Measurements from ENCODE around the gene ATXN7L1. TPM values are rescaled to one million over a fixed set of nuclear protein-coding genes. Genes with fewer than 3 reads are reported as not detected.
"Not testable (repeated sequence)": the region's sequence is repeated elsewhere in the genome, so short reads cannot be mapped to it uniquely, and the experiment has no call there.

ATXN7L1 gene
- total RNA-seq, 1 donor from 2014 or later = 8.5 TPM

GRCh38 chr7:105697169-105697568, 179.2 kb downstream of the ATXN7L1 start:
- H3K4me1 Mint-ChIP-seq (ENCODE audit: low read depth) = peaks cover 16% of the 10 kb centered on the region
- H3K4me3 Mint-ChIP-seq; intact Hi-C loops (cut with micrococcal nuclease); H3K36me3 Mint-ChIP-seq (ENCODE audit: low read depth); H3K27ac Mint-ChIP-seq; H3K9me3 Mint-ChIP-seq; H3K27me3 Mint-ChIP-seq (ENCODE audit: insufficient read depth); DNase-seq (ENCODE audit: low spot score): not testable (repeated sequence)

- Mint-ChIP-seq H3K36me3 (ENCODE audit: low read depth) (peaks cover 2% of the 10 kb centered on the region), H3K9me3 (no peaks in the 10 kb centered on the region), H3K27me3 (ENCODE audit: insufficient read depth) (peaks cover 4% of the 10 kb centered on the region), H3K27ac (no peak overlapping the region), H3K4me1 (ENCODE audit: low read depth) (peaks cover 35% of the 10 kb centered on the region), H3K4me3 (no peak overlapping the region)
- intact Hi-C loops (cut with micrococcal nuclease) = no loop called here
- DNase-seq (ENCODE audit: low spot score) = no peak
These were observed 182.8 kb downstream of the ATXN7L1 start for GRCh38 chr7:105693576-105693975.

GRCh38 chr7:105691680-105692564, 184.5 kb downstream of the ATXN7L1 start:
- peaks cover 2% of the 10 kb centered on the region for H3K36me3 Mint-ChIP-seq (ENCODE audit: low read depth)
- peak overlapping the region; percentile 89 for H3K27ac Mint-ChIP-seq
- H3K4me3 Mint-ChIP-seq = peak overlapping the region; percentile 89
- H3K27me3 Mint-ChIP-seq (ENCODE audit: insufficient read depth) = no peaks in the 10 kb centered on the region
- H3K9me3 Mint-ChIP-seq = no peaks in the 10 kb centered on the region
- no peak for DNase-seq (ENCODE audit: low spot score)
- peaks cover 35% of the 10 kb centered on the region for H3K4me1 Mint-ChIP-seq (ENCODE audit: low read depth)
- intact Hi-C loops (cut with micrococcal nuclease) = loop anchor here (1.0 to 2.0 kb wide), 7 partner anchors 14 to 654 kb away; partner anchors contain the start of gene ATXN7L1

- peaks cover 2% of the 10 kb centered on the region for H3K36me3 Mint-ChIP-seq (ENCODE audit: low read depth)
- peak; percentile 37 for DNase-seq (ENCODE audit: low spot score)
- peak overlapping the region; percentile 89 for H3K4me3 Mint-ChIP-seq
- intact Hi-C loops (cut with micrococcal nuclease) = loop anchor here (1.0 to 2.0 kb wide), 6 partner anchors 13 to 655 kb away; partner anchors contain the start of gene ATXN7L1
- peak overlapping the region; percentile 89 for H3K27ac Mint-ChIP-seq
- H3K9me3 Mint-ChIP-seq = no peaks in the 10 kb centered on the region
- peaks cover 35% of the 10 kb centered on the region for H3K4me1 Mint-ChIP-seq (ENCODE audit: low read depth)
- H3K27me3 Mint-ChIP-seq (ENCODE audit: insufficient read depth) = no peaks in the 10 kb centered on the region
These were observed 185.2 kb downstream of the ATXN7L1 start for GRCh38 chr7:105691082-105691679.

GRCh38 chr7:105690325-105690945, 186.0 kb downstream of the ATXN7L1 start:
- H3K36me3 Mint-ChIP-seq (ENCODE audit: low read depth) = peaks cover 2% of the 10 kb centered on the region
- peak overlapping the region; percentile 89 for H3K4me3 Mint-ChIP-seq
- intact Hi-C loops (cut with micrococcal nuclease) = loop anchor here (2.0 kb wide), 1 partner anchor 110 kb away; no protein-coding TSS in a partner anchor

GRCh38 chr7:105689067-105689819, 187.2 kb downstream of the ATXN7L1 start:
- DNase-seq (ENCODE audit: low spot score) = no peak
- Mint-ChIP-seq H3K36me3 (ENCODE audit: low read depth) (peaks cover 2% of the 10 kb centered on the region), H3K9me3 (no peaks in the 10 kb centered on the region), H3K27ac (no peak overlapping the region), H3K4me3 (no peak overlapping the region), H3K4me1 (ENCODE audit: low read depth) (peaks cover 35% of the 10 kb centered on the region), H3K27me3 (ENCODE audit: insufficient read depth) (no peaks in the 10 kb centered on the region)
- intact Hi-C loops (cut with micrococcal nuclease) = no loop called here

More at GRCh38 chr7:105690325-105690945, 186.0 kb downstream of the ATXN7L1 start:
- H3K9me3 Mint-ChIP-seq = no peaks in the 10 kb centered on the region
- peaks cover 35% of the 10 kb centered on the region for H3K4me1 Mint-ChIP-seq (ENCODE audit: low read depth)
- DNase-seq (ENCODE audit: low spot score) = no peak
- H3K27ac Mint-ChIP-seq = peak overlapping the region; percentile 89
- H3K27me3 Mint-ChIP-seq (ENCODE audit: insufficient read depth) = no peaks in the 10 kb centered on the region

GRCh38 chr7:105688617-105689016, 187.8 kb downstream of the ATXN7L1 start:
- Mint-ChIP-seq H3K9me3 (no peaks in the 10 kb centered on the region), H3K36me3 (ENCODE audit: low read depth) (peaks cover 2% of the 10 kb centered on the region), H3K27me3 (ENCODE audit: insufficient read depth) (no peaks in the 10 kb centered on the region), H3K4me1 (ENCODE audit: low read depth) (peaks cover 32% of the 10 kb centered on the region), H3K27ac (no peak overlapping the region), H3K4me3 (no peak overlapping the region)
- DNase-seq (ENCODE audit: low spot score) = no peak
- intact Hi-C loops (cut with micrococcal nuclease) = no loop called here

GRCh38 chr7:105685161-105685560, 191.2 kb downstream of the ATXN7L1 start:
- H3K36me3 Mint-ChIP-seq (ENCODE audit: low read depth) = no peaks in the 10 kb centered on the region
- no peak overlapping the region for H3K4me3 Mint-ChIP-seq
- no peaks in the 10 kb centered on the region for H3K4me1 Mint-ChIP-seq (ENCODE audit: low read depth)
- no peak for DNase-seq (ENCODE audit: low spot score)
- H3K27ac Mint-ChIP-seq = no peak overlapping the region
- H3K9me3 Mint-ChIP-seq = no peaks in the 10 kb centered on the region
- no peaks in the 10 kb centered on the region for H3K27me3 Mint-ChIP-seq (ENCODE audit: insufficient read depth)
- intact Hi-C loops (cut with micrococcal nuclease) = no loop called here

GRCh38 chr7:105682341-105683060, 193.9 kb downstream of the ATXN7L1 start:
- intact Hi-C loops (cut with micrococcal nuclease) = no loop called here
- Mint-ChIP-seq H3K27ac (no peak overlapping the region), H3K4me1 (ENCODE audit: low read depth) (peaks cover 21% of the 10 kb centered on the region), H3K27me3 (ENCODE audit: insufficient read depth) (no peaks in the 10 kb centered on the region), H3K9me3 (no peaks in the 10 kb centered on the region), H3K36me3 (ENCODE audit: low read depth) (peaks cover 6% of the 10 kb centered on the region), H3K4me3 (no peak overlapping the region)
- DNase-seq (ENCODE audit: low spot score) = no peak

GRCh38 chr7:105680505-105681187, 195.8 kb downstream of the ATXN7L1 start:
- no peak for DNase-seq (ENCODE audit: low spot score)
- Mint-ChIP-seq H3K4me1 (ENCODE audit: low read depth) (peaks cover 40% of the 10 kb centered on the region), H3K27me3 (ENCODE audit: insufficient read depth) (no peaks in the 10 kb centered on the region), H3K4me3 (no peak overlapping the region), H3K9me3 (no peaks in the 10 kb centered on the region), H3K36me3 (ENCODE audit: low read depth) (peaks cover 7% of the 10 kb centered on the region), H3K27ac (no peak overlapping the region)
- intact Hi-C loops (cut with micrococcal nuclease) = no loop called here

- Mint-ChIP-seq H3K4me1 (ENCODE audit: low read depth) (peaks cover 57% of the 10 kb centered on the region), H3K4me3 (peak overlapping the region; percentile 89), H3K36me3 (ENCODE audit: low read depth) (peaks cover 9% of the 10 kb centered on the region), H3K9me3 (no peaks in the 10 kb centered on the region), H3K27me3 (ENCODE audit: insufficient read depth) (peaks cover 1% of the 10 kb centered on the region), H3K27ac (peak overlapping the region; percentile 93)
- no peak for DNase-seq (ENCODE audit: low spot score)
- intact Hi-C loops (cut with micrococcal nuclease) = loop anchor here (1.0 to 5.0 kb wide), 6 partner anchors 12 to 433 kb away; partner anchors contain the start of genes PUS7 and SYPL1
These were observed 197.4 kb downstream of the ATXN7L1 start for GRCh38 chr7:105678811-105679495.

Data from activated T-helper 1 cell treated with anti-CD3 and anti-CD28 coated beads, Interleukin-12 subunit alpha, Interleukin-12 subunit beta, Interleukin-2, Interleukin-4 antibody, amounts not matched to agents 30 ng/mL and 10 ng/mL and 1 ng/mL, durations not matched to agents 14 hours and 24 hours and 36 hours (primary cell).